GM06990 (cell line): Measurements from ENCODE around the gene SULT1B1.

Experiments
- DNase-seq: peaks from one replicate; pipeline ENCODE4 v3.0.0-alpha.2; 2011; ENCODE audit not compliant: insufficient read length; ENCODE audit errors: extremely low read depth
- H3K27me3 ChIP-seq: replicated peaks from 2 replicates; pipeline ENCODE4 v1.6.0; 2011; ENCODE audit warnings: low read length; ENCODE audit not compliant: control insufficient read depth, insufficient read depth
- H3K36me3 ChIP-seq: 2 replicates; pipeline ENCODE4 v1.5.1; 2011; ENCODE audit warnings: low read length; ENCODE audit not compliant: control insufficient read depth, insufficient read depth
- H3K4me3 ChIP-seq: replicated peaks from 2 replicates; pipeline ENCODE4 v1.5.1; 2011; ENCODE audit warnings: low read depth, mild to moderate bottlenecking, control low read depth, low read length
- CTCF ChIP-seq: IDR thresholded peaks from 2 replicates; pipeline ENCODE4 v1.5.1; 2011; ENCODE audit warnings: low read length, control low read depth, mild to moderate bottlenecking, inconsistent platforms; ENCODE audit not compliant: insufficient read depth, poor library complexity, severe bottlenecking

Gene SULT1B1

GRCh38 chr4:69684804-69685203, 75.6 kb downstream of the SULT1B1 start:
- H3K4me3 ChIP-seq: no peak overlapping the region
- DNase-seq: no peak
- H3K36me3 ChIP-seq: no peaks in the 10 kb centered on the region
- TF ChIP-seq CTCF: no peak
- no peaks in the 10 kb centered on the region for H3K27me3 ChIP-seq
